ELF-1 (cell line): ENCODE measurements around the gene NTRK3.
"Not testable (repeated sequence)": the region's sequence is repeated elsewhere in the genome, so short reads cannot be mapped to it uniquely, and the experiment has no call there.

Experiments used
- DNase-seq: peaks from one replicate; pipeline ENCODE4 v3.0.0-alpha.2; 2016; ENCODE audit warnings: low read depth, low spot score

Gene NTRK3

DNA sequence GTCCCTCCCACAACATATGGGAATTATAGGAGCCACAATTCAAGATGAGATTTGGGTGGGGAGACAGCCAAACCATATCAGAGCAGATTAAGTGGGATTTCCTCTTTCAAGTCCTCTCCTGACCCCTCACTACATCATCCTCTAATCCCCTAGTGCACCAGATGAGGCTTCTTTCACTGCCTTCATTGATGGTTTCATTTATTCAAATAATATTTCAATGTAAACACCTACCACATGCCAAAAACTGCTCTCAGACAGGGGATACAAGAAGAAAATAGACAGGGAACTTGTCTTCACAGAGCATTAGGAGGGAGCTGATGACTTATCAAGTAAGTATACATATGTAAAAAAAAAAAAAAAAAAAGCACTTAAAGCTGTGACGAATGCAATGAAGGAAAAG, 180.2 kb downstream of the NTRK3 start:
- DNase-seq, result no peak

GRCh38 chr15:88075102-88075501, 181.4 kb downstream of the NTRK3 start:
- no peak for DNase-seq

GRCh38 chr15:88074386-88074785, 182.2 kb downstream of the NTRK3 start:
- DNase-seq, result no peak

DNA sequence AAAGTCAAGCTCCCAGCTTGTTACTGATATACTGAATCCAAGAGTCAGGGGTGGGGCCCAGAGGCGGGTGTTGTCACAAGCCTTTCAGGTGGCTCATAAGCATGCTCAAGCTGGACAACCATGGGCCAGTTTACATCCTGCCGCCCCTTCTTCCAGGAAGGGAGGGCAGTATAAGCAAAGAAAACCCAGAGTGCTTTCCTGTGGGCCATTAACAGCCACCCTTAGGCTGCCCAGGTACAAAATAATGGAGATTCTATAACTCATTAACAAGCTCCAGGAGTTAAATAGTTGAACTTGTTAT, 183.2 kb downstream of the NTRK3 start:
- DNase-seq, result no peak

DNA sequence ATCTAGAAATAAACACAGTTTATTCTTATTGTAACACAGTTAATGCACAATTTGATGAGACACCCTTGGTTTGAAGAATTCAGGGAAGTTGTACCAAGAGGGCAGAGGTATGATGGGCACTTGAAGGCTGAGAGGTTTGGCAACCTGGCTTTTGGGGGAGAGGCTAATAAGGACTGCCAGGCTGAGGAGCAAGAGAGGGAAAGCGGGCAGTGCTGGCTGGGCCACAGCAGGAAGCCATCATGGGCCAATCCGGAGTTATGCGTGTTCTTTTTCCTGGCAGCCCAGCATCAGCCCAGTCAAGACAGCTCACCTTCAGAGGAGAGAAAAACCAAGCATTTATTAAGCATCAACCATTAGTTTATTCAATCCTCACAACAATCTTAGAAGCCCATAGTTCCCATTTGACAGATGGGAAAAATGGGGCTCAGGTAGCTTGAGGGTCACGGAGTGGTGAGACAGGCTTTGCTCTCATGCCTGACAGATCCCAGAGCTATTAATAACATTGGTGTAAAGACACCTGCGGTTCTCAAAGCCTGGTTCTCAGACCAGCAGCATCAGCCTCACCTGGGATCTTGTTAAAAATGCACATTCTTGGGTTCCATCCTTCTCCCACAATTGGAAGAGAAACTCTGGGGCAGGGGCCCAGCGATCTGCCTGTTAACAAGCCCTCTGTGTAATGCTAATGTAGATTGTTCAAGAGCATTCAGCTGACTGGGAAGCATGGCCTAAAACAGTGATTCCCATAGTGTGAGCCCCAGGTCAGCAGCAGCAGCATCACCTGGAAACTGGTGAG, 183.7 kb downstream of the NTRK3 start:
- DNase-seq, result peak; percentile 9

DNA sequence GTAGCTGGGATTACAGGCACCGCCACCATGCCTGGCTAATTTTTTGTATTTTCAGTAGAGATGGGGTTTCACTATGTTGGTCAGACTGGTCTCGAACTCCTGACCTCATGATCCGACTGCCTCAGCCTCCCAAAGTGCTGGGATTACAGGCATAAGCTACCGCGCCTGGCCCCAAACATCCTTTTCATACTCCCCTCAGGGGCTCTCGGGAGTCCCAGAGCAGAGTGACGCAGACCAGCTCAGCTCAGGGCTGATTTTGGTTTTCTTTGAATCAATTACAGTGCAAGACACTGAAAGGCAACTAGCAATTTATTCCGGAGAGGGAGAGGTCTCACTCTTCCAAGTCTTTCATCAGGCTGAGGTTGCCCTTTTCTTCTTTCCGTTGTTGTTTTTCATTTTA, 184.4 kb downstream of the NTRK3 start:
- not testable (repeated sequence) for DNase-seq

DNA sequence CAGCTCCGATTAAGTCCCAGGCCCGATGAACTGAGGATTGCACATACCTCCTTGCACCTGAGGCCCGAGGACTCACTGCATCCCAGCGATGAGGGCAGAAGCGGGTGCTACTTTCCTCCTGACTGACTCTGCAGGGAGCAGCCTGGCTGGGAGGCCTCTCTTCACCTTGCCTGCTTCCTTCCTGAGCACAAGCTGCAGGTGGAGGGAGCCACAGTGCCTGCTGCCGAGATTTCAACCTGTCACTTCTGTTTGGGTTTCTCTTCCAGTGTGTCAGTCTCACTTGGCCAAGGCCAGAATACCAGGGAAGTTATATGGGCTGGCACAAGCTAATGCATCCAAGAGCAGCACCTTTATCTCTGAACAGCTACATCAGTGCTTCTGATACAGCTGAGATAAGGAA, 185.4 kb downstream of the NTRK3 start:
- DNase-seq, result no peak

- no peak for DNase-seq
Measured at GRCh38 chr15:88069561-88069960, 187.0 kb downstream of the NTRK3 start.

DNA sequence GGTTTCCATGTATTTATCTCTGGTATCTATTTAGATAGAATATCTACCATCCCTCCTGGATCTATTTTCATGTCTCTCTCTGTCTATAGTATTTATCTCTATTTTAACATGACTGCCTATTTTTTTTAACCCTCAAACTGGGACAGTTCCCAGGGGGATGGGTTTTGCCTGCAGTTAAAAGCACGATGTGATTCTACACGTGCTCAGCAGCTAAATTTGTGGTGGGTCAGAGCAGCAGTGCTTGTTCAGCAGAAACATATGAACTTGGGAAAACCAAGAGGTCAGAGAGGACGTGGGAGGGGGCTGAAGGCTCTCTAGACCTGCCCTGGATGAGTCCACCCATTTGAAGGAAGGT, 189.2 kb downstream of the NTRK3 start:
- no peak for DNase-seq

- DNase-seq, result peak; percentile 20
Measured at GRCh38 chr15:88066636-88067330, 189.8 kb downstream of the NTRK3 start.

- no peak for DNase-seq
Measured at GRCh38 chr15:88061452-88061851, 195.1 kb downstream of the NTRK3 start.

DNA sequence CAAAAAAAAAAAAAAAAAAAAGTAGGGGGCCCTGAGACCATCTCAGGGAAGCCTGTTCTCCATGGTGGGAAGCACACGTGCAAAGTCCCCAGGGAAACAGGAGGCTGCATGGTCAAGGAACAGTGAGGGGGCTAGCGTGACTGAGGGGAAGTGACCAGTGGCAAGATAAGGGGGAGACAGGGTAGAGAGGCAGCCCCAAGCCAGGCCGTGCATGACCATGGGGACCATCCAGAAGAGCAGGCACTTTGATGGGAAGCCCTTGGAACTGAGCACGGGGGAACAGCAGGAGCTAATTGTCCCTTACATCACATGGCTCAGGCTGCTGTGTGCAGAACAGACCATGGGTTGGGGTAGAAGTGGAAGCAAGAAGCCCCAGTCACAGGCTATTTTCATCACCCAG, 196.2 kb downstream of the NTRK3 start:
- no peak for DNase-seq

GRCh38 chr15:88057836-88058235, 198.7 kb downstream of the NTRK3 start:
- DNase-seq, result no peak

GRCh38 chr15:88049506-88049905, 207.0 kb downstream of the NTRK3 start:
- no peak for DNase-seq

DNA sequence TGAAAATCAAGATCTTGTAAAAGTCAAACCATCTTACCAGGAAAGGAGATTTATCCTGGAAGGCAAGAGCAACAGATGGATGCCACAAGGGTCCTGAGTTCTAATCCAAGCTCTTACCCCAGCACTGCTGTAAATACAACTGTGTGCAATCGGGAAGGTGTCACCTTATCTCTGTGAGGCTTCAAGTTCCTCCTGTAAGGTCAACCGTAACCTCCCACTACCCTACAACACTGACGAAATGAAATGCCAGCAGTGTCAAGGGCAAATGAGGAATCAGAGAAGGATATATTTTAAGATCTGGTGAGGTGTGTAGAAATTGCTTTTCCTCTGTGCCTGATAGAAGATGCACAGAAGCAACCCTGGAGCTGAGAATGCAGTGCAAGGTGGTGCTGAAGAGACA, 207.8 kb downstream of the NTRK3 start:
- no peak for DNase-seq

GRCh38 chr15:88048237-88048636, 208.3 kb downstream of the NTRK3 start:
- no peak for DNase-seq

- no peak for DNase-seq
Measured at GRCh38 chr15:88046576-88047129, 209.9 kb downstream of the NTRK3 start.

DNA sequence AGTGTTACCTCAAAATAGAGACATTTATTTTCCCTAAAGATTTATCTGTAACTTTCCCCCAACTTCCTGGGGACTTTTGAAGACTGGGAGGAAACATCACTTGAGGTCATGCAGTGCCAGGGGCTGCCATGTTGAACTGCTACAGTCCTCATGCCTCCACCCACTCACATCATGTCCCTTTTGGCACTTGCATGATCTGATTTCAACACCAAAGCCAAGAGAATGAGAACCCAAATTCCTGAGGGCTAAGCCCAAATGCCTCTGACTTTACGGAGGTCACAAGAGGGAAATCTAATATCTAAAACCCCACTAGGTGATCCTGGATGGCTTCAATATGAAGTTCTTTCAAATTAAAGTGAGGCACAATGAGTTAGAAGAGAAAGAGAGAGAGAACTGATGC, 213.1 kb downstream of the NTRK3 start:
- DNase-seq, result no peak

DNA sequence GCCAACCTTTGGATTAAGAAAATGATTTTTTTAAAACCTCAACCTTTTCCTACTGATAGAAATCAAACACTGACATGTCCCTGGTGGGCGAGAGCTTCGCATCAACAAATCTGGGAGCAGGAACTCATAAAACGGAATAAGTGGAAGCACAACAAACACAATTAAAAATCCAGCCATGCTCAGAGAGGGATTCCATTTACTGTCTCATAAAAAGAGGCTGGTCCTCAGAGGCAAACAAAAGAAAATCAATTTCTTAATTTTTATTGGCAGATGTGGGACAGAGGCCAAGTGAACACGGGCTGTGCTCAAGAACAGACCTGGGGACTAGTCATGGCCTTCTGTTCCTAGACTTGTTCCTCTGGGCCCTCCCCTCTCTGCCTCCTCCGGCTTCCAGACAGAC, 214.5 kb downstream of the NTRK3 start:
- DNase-seq, result no peak

GRCh38 chr15:88040516-88040915, 216.0 kb downstream of the NTRK3 start:
- no peak for DNase-seq

DNA sequence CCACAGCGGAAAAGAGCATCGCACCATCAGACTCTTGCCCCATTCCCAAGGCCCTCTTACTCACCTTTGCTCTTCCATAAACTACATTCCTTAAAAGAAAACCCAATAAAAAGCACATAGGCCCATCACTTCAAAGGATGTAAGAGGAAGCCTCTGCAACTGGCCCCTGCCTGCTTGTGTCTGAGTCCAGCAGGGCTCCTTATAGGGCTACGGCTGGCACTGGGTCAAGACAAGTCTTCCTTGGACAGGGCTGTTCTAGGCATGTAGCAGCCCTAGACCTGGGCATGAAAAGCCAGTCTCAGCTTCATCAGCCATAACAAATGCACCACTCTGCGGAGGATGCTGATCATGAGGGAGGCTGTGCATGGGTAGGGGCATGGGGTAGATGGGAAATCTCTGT, 218.3 kb downstream of the NTRK3 start:
- DNase-seq, result no peak

DNA sequence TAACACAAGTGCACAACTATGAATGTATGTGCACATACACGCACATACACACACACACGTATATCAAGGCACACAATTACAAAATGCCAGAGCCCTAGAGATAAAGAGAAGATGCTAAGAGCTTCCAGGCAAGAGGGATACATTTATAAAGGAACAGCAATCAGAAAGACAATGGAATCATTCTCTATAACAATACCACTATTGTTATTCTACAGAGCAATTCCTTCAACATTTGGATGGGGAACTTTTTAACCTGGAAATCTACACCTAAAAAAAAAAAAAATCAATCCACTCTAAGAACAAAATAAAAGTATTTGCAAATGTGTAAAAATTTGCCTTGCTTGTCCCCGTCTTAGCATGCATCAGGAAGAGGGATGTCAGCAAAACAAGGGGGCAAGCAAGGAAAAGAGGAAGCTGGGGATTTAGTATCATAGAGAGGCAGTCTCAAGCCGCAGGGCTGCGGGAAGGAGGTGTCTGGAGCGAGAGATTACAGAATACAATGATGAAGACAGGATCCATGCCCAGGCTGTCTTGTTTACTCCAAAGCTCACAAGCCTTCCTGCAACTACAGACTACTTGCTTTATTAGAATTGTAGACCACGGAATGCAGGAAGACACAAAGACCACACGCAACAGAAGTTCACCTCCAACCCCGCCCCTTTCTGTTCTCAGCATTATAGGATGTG, 220.2 kb downstream of the NTRK3 start:
- peak; percentile 16 for DNase-seq

DNA sequence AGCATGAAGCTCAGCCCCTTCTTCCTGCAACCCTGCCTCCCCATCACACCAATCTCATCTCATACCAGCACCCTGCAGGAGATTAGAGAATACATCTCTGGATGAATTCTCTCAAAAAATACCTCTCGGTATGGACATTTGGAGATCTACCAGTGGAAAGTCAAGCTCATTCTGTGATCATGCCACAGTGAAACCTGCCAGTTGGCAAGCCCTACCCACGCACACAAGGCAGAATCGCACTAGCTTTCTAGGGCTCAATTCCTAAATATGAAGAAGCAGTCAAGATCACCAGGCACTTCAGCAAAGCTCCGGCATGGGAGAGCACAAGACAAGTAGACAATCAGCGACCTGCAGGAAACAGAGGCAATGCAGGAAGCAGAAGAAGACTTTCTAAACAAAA, 221.2 kb downstream of the NTRK3 start:
- DNase-seq, result no peak
